HG02884 (cell line): Measurements from ENCODE around the gene CTIF.
"Not testable (repeated sequence)": the region's sequence is repeated elsewhere in the genome, so short reads cannot be mapped to it uniquely, and the experiment has no call there.

Experiments used
- ATAC-seq: cut with Tn5 transposase; IDR thresholded peaks from one replicate; pipeline ENCODE4 v1.9.1; 2021; ENCODE audit warnings: mild to moderate bottlenecking, moderate library complexity; ENCODE audit not compliant: unreplicated experiment

Gene CTIF

DNA sequence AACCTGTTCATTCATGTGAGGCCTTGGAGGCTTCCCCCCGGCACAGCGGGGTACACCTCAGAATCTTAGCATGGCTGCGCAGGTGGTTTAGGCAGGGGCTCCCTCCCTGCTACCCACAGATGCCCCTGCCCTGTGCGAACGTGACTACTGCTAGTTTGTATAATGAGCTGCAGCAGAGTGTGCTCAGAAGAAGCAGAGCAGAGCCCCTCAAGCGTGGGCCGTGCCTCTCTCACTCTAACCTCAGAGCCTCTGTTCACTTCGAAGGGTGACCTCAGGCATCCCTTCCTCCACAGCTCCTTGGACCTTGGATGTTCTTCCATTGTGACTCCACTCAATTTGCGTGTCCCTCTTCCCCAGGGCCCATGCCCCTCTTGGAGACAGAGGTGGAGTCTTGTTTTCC, 161.6 kb downstream of the CTIF start:
- ATAC-seq = no peak

DNA sequence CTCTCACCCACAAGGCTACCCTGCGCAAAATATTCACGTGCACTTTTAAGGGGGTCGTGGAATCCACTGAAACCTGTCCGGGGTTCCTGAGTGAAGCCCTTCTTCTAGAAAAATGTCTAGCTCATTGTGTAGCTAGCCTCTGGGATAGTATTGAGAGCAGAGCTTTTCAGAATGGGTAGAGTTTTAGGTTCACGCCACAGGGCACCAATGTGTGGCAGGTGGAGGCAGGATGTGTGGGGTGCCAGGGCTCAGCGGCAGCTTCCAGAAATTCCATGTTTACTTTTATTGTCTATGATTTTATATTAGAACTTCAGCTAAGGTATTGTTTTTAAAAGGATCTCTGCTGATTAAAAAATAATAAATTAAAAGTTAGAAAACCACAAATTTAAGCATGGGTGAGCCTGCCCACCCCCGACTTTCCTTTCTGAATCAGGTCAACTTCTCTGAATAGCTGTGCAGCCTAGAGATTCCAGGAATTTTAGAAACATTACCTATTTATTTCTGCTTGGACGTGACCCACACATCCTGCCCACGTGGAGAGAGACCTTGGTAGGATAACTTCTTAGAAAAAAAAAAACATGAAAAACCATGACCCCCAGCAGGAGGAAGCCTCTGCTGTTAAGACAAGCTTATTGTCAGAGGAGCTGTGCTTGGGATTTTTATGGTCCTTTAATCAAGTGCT, 163.7 kb downstream of the CTIF start:
- ATAC-seq = no peak

DNA sequence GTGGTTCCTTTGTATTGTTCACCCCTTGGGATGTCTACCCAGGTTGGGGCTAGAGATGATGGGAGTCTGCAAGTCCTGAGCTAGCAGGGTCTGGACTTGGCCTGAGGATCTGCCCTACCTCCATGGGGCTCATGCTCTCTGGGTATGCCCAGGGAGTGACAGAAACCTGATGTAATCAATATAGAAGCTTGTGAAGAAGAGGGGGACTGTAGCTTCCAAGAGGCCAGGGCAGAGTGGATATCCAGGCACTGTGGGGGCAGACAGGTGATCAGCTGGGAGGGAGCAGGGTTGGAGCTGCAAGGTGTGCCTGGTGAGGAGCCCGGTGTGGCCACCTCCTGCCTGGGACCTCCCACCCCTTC, 164.2 kb downstream of the CTIF start:
- no peak for ATAC-seq

DNA sequence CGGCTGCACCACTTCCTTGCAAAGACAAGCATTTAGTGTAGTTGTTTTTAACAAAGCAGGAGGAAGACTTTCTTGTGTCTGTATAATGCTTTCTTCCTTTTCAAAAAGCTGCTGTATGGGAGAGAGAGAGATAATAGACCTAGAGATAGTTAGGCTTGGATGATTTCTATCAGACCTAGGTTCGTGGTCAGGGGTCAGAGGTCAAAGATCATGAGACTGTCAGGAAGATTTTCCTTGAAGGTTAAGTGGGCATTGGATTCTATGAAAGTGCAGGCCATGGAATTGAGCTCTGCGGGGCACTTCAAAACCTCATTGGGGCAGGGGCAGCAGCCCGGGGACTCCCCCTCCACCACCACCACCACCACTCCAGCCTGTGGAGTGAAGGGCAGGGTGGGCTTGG, 164.6 kb downstream of the CTIF start:
- ATAC-seq = no peak

DNA sequence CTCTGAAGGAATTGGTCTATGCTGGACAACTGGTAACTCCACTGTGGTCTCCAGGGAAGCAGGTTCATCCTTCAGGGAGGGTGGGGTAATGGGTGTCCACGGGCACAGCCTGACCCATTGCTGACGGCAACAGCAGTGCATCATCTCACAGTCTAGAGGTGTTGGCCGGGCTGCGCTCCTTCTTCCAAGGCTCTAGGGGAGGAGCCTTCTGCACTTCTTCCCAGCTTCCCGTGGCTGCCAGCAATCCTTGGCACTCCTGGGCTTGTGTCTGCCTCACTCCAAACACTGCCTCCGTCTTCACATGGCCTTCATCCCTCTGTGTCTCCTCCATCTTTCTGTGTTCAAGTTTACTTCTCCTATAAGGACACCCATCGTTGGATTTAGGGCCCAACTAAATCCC, 166.2 kb downstream of the CTIF start:
- ATAC-seq = no peak

DNA sequence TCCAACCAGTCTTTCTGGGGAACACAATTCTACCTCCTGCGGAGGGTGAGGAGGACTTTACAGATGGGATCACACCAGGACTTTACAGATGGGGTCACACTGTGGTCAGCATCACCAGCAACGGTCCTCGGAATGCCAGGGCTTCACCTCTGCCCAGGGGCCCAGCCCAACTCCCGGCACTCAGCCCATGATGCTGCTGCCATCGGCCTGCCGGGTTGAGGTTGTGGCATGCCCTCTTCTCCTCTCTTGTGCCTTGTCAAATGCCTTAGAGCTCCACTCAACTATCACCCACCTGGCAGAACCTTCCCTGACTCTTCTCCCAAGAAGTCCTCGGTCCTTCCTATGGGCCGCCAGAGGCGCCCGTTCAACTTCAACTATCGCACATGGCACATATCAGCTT, 166.7 kb downstream of the CTIF start:
- no peak for ATAC-seq

DNA sequence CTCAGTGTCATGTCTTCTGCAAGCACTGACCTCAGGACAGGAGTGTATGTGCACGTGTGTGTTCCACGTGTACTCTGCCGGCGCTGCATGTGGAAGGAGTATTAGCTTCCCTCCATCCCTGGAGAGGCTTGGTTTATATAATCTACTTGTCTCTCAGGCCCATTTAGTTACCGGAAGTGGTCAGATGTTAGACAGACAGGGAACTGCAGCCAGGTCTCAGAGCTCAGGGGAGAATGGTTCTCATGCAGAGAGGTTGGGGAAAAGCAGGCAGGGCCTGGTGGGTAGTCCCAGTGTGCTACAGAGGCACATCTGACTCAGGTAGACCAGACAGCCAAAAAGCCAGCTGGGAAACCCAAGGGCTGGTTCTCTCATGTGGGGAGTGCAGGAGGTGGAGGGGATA, 167.9 kb downstream of the CTIF start:
- no peak for ATAC-seq

DNA sequence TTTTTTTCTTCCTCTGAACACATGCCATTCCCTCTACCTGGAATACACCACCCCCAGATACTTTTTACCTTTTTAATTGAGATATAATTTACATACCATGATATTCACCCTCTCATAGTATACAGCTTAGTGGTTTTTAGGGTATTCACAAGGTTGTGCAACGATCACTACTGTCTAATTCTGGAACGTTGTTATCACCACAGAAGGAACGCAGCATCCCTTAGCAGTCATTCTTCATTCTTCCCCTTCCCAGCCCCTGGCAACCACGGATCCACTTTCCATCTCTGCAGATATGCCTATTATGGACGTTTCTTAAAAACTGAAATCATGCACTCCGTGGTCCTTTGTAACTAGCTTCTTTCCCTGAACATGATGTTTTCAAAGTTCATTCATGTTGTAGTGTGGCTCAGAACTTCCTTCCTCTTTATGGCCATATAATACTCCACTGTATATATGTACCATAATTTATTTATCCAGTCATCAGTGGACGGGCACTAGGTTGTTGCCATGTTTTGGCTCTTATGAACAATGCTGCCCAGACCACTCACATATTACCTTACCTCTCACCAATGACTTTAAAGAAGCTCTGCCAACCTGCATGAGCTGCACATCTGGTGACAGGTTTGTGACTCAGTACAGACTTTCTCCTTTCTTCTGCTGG, 168.9 kb downstream of the CTIF start:
- ATAC-seq = no peak

DNA sequence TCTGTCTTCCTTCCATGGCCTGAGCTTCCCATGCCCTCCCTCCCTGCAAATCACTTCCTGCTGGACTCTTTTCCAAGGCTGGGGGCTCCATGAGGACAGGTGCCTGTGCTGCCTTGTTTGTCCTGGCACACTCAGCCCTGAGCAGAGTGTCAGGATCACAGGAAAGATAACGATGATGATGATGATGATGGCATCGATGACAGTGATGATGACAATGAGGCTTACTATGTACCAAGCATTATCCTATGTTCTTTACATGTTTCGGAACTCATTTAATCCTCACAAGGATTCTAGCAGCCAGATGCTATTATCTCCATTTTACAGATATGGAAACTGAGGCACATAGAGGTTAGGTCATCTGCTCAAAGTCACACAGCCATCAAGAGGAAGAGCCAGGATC, 170.0 kb downstream of the CTIF start:
- ATAC-seq = no peak

DNA sequence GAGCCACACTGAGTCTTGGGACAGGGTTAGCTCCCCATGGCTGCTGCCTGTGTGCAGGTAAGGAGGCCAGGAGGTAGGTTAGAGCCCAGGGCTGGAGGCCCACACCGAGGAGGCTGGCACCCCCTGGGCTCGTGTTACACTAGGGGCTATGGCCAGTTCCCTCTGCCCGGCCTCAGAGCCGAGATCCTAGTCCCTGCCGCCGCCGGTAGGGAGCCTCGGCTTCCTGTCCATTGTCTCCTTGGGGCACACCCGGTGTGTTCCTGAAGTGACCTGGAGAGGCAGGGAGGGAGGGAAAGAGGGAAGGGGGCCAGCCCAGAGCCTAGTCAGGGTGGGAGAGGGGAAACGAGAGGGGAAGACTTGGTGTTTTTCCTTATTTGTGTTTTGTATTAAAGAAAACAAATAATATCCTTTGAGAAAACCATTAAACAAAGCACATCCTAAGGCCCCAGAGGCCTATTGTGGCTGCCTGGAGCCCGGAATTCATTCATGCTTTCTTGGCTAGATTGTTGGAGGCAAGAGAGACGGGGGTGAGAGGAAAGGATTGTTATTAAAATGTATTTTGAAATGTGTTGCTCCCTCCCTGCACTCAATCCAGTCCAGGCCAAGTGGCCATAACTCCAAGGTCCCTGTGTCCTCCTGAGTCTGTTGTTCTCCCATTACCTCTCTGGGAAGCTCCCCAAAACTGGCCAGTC, 170.7 kb downstream of the CTIF start:
- no peak for ATAC-seq

DNA sequence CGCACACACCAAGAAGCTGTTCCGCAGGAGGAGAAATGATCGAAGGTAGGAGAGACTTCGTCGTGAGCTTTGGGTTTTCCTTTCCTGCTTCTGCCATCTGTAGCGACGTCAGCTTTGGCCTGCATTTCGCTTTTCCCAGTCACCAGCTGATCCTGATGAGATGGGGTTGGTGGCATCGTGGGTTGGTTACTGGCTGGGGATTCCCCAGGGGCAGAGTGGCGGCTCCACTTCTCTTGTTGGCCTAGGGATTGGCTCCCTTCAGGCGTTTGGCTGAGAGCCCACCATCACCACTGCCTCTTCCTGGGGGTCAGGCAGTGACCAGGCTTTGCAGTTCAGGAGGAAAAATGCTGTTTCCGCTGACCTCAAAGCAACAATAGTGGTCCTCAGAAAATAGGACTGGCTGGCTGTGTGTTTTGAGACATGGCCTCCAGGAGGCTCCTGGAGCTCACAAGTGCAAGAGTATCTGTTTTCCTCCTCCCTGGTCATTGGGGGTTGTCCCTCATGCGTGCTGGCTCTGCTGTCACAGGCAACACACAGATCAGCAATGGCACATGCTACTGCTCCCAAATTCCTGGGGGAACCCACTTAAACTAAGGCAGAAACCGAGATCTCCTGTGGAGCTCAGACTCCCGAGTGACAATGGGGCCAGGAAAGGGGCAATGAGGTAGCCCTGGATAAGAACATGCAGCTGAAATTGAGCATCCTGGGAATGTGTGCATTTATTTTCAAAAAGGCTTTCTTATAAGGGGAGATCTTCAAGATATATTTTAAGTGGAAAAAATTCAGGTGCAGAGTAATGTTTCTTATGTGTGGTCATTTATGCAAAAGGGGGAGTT, 173.0 kb downstream of the CTIF start:
- ATAC-seq = no peak

DNA sequence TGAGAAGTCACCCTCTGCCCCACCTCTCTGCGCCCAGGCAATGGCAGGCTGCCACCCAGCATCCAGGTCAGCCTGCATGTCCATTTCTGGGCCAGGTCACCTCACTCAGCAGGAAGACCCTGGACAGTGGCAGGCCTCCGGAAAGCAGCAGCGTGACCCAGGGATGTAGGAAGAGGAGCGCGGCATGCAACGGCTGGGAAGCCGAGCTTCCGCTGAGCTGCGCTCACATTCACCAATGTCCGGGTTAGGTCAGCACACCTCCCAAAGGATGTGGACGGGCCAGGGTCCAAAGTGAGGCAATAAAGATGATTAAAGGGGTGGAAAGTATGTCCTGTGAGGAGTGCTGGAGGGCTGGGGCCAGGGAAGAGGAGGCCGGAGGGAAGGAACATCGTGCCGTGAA, 174.5 kb downstream of the CTIF start:
- no peak for ATAC-seq

DNA sequence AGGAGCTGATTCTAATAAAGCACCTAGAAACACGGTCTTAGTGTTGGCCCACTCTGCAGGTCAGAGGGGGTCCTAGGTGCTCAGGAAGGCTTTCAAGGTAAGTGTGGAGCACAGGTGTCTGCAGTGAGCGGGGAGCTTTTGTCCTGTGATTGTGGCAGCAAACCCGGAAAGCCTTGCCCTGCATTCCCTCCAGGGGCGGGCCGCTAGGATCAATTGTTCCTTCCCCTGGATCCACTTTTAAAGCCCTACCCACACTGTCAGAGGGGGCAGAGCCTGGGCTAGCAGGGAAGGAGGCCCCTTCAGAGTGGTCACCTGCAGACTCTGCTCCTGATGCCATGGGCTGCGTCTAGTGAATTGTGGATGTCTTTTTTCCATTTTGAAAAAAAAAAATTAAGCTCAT, 176.0 kb downstream of the CTIF start:
- ATAC-seq = no peak

DNA sequence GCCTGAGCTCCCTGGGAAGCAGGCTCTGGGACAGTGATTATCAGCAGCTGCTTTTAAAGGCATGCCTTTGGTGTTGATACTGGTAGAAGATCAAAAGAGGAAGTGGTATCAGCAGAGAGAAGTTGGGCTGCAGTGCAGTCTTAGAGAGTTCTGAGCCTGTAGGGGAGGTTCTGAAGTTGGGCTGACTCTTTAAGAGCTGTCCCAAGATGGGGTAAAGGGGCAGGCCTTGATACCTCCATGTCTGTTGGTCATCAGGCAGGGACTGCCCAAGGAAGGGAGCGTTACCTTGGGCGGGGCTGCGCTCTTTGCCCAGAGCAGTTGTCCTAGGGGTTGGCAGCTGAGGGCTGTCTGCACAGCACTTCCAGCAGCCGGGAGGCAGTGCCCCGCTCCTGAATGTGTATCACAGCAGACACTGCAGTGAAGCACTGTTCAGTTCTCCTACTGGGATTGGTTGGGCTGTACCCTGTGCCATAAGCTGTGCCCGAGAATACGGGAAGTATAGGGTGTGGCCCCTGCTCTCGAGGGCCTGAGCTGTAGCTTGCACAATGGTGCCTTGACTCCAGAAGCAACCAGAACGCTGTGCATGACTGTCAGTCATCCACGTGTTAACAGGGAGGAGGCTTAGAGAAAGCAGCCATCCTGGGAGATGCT, 177.0 kb downstream of the CTIF start:
- peak; percentile 73 for ATAC-seq

DNA sequence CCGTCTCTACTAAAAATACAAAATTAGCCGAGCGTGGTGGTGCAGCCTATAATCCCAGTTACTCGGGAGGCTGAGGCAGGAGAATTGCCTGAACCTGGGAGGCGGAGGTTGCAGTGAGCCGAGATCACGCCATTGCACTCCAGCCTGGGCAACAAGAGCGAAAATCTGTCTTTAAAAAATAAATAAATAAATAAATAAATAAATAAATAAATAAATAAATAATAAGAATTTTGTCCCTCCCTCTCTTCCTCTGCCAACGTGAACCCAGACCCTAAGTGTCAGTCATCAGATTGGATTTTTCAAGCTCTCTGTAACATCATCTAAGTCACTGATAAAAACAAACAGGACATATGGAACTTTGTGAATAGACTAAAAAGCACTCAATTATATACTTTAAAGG, 178.4 kb downstream of the CTIF start:
- not testable (repeated sequence) for ATAC-seq

DNA sequence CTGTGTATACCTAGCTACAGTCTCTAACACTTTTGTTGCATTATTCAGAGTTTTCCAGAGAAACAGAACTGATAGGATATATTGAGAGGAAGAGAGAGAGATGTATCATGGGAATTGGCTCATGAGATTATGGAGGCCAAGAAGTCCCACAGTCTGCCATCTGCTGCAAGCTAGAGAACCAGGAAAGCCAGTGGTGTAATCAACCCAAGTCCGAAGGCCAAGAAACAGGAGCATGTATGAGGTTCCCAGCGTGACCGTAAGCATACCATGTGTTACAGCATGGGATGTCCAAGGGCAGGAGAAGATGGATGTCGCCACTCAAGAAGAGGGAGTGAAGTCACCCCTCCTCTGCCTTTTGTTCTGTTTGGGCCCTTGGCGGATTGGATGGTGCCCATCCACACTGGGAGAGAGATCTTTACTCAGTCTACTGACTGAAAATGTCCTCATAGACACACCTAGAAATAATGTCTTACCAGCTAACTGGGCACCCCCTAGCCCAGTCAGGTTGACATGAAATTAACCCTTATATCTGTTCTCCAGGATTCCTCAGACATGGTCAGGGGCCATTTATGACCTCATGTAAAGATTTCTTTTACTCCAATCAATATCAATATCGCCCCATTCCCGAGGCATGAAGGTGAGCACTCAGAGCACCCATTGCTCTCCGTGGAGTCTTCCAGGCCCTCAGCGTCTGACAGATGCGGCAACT, 179.6 kb downstream of the CTIF start:
- ATAC-seq = no peak

DNA sequence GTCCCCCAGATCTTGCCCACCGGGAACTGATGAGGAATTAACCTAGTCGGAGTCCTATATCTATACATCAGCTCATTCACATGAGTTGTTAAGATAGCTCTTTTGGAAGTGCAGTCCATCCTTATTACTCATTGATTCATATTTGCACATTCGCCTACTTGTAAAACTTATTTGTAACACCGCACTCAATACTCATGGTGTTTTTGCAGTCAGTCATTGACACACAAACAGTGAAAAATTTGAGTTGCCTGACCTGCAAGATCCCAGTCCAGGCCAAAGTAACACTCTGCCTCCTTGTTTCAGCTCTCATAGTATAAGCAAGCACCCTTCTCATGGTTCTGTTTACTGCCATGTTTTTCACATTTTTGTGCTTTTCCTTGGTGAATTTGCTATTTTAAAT, 180.6 kb downstream of the CTIF start:
- ATAC-seq = no peak

DNA sequence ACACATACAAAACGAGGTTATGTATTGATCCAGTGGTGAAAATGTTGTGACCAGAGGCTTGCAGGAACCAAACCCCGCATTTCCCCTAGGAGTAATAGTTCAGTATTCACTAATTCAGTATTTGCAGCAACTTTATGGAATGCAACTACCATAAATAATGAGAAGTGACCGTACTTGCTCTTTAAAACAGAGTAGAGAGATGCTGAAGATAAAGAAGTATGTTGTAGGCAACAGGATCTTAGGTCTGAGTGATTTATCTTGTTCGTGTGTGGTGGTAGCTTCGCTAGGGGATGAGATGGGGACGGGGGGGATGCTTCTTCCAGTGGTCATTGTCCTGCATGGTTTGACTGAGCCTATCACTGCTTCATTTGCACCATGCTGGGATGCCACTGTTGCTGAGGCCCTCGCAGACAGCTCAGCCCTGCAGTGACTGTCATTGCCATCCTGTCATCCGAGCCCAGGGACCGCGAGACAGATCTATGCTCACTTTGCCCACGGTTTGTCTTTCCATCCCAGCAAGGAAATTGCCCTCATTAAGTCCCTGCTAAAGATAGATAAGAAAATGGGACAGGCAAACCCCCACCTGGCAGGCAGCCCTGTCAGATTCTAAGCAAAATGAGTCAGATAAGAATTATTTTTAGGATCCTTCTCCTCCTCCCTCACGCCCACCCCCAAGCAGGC, 181.3 kb downstream of the CTIF start:
- no peak for ATAC-seq

DNA sequence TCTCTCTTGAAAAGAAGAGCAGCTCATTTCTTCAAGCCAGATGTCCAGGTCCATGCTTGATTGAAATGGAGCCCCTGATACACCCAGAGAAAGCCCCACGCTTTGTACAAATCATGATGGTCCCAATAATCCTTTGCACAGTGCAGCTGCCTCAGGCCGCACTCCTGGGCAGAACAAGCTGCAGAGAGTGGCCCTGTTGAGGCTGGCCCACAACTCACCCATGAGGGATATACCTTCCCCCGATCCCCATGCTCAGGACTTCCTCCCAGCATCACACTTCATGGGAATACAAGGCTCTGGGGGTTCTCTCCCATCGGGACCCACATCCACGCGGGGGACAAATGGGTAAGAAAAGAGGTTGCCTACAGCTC, 181.8 kb downstream of the CTIF start:
- ATAC-seq = no peak

DNA sequence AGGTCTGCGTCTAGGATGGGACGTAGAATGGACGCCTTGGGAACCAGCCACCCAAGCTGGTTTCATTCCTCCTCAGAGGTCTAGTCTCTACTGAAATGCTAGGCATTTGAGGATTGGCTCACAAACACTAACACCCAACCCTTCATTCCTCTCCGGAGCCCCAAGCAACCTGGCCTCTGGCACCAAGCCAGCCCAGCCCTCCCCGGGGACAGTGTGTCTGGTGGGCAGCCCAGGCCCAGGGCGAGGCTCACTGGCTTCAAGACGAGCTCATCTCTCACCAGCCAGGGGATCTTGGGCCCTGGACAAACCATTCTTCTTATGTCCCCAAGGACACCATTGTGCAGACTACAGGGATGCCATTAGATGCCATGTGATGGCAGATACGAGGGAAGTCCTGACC, 182.5 kb downstream of the CTIF start:
- no peak for ATAC-seq
